ENCODE results near the gene FXN.

DNA sequence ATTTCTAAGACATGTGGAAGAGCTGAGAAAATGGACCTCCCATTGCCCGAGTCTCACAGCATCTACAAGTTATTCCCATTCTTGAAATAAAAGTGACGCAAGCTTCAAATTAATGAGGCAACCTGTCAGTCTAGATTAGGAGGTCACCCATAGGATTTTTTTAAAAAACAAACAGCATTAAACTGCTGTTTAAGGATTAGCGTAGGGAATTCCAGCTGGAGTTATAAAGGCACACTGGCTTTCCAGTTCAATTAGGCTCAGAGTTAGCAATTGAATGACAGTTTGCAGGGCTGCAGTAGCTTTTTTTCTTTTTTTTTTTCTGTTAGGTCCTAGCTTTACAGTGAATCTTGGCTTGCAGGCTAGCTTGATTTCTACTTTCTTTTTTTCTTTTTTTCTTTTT is 37.9 kb upstream of the FXN start:
- TF ChIP-seq POLR2AphosphoS5 (IDR thresholded peaks at IDR 0.05; ENCODE audit: low read depth, low read length) (no peak), POLR2A (IDR thresholded peaks at IDR 0.05; ENCODE audit: low read depth, low read length) (no peak)
